CD4-positive, alpha-beta T cell (primary cell): ENCODE measurements around the gene CYP4F2. TPM values are rescaled to one million over a fixed set of nuclear protein-coding genes. Genes with fewer than 3 reads are reported as not detected.
A peak's percentile ranks its signal among the peaks of the same experiment; 100 is the strongest.
"Not testable (repeated sequence)": the region's sequence is repeated elsewhere in the genome, so short reads cannot be mapped to it uniquely, and the experiment has no call there.

ENCODE experiments used
- ATAC-seq: fragments of 200-7000 bp; cut with Tn5 transposase; one replicate; pipeline ENCODE4 v1.10.0; 2022; ENCODE audit warnings: mild to moderate bottlenecking; ENCODE audit not compliant: poor library complexity
- CTCF ChIA-PET: fragments of 350-600 bp; sonication (Branson Sonifier 250); formaldehyde crosslinking; loops from one replicate; lab custom pipeline; 2021; ENCODE audit warnings: antibody characterized with exemption, inconsistent platforms; lab: Charles Lee
- POLR2A ChIA-PET: fragments of 350-600 bp; sonication (Branson Sonifier 250); formaldehyde crosslinking; loops from one replicate; lab custom pipeline; 2021; ENCODE audit warnings: antibody characterized with exemption, inconsistent platforms; lab: Charles Lee
- DNase-seq, 14 experiments: peaks; one replicate each; pipeline ENCODE4 v3.0.0-alpha.2; 2013 to 2020; ENCODE audit warnings: mixed read lengths in 2 of 14
- H3K27ac ChIP-seq, 2 donors: one replicate each; pipeline versions ENCODE4 v1.5.1 to v1.7.0; 2013; ENCODE audit warnings: low read length in 2 of 2, low read depth in 1 of 2, mild to moderate bottlenecking in 1 of 2
- H3K27me3 ChIP-seq, 2 experiments: 1 replicate in 1 of 2; 2 replicates in 1 of 2; pipeline versions ENCODE4 v1.6.1 to v1.7.0; 2013; ENCODE audit warnings: low read length in 2 of 2, control low read depth in 1 of 2, mild to moderate bottlenecking in 1 of 2, moderate library complexity in 1 of 2; ENCODE audit not compliant: insufficient read depth in 2 of 2, control insufficient read depth in 1 of 2
- H3K36me3 ChIP-seq: one replicate; pipeline ENCODE4 v1.6.1; 2013; ENCODE audit warnings: low read length, control low read depth; ENCODE audit not compliant: insufficient read depth
- H3K4me1 ChIP-seq: one replicate; pipeline ENCODE4 v1.6.1; 2013; ENCODE audit warnings: low read length, control low read depth; ENCODE audit not compliant: insufficient read depth
- H3K4me3 ChIP-seq: one replicate; pipeline ENCODE4 v1.5.1; 2013; ENCODE audit warnings: mild to moderate bottlenecking, low read length, moderate library complexity
- H3K9me3 ChIP-seq, 2 experiments: 1 replicate in 1 of 2; 2 replicates in 1 of 2; pipeline versions ENCODE4 v1.6.1 to v1.7.0; 2013; ENCODE audit warnings: low read length in 2 of 2, mild to moderate bottlenecking in 2 of 2, control low read depth in 1 of 2, moderate library complexity in 1 of 2; ENCODE audit not compliant: control insufficient read depth in 1 of 2, insufficient read depth in 1 of 2
- H3K27ac Mint-ChIP-seq: one replicate; pipeline ENCODE4 v1.8.0; 2020; ENCODE audit warnings: mixed read lengths
- H3K27me3 Mint-ChIP-seq: one replicate; pipeline ENCODE4 v1.8.0; 2021; ENCODE audit warnings: mixed read lengths
- H3K36me3 Mint-ChIP-seq: one replicate; pipeline ENCODE4 v1.8.0; 2021; ENCODE audit warnings: low read depth, mixed read lengths
- H3K4me1 Mint-ChIP-seq: one replicate; pipeline ENCODE4 v1.8.0; 2021; ENCODE audit warnings: low read depth, mixed read lengths
- H3K4me3 Mint-ChIP-seq: one replicate; pipeline ENCODE4 v1.8.0; 2020; ENCODE audit warnings: mild to moderate bottlenecking, mixed read lengths
- H3K9me3 Mint-ChIP-seq: one replicate; pipeline ENCODE4 v1.8.0; 2020; ENCODE audit warnings: mixed read lengths
- CTCF ChIP-seq: fragments of 200-600 bp; IDR thresholded peaks from one replicate; pipeline ENCODE4 v1.8.0; 2022; ENCODE audit warnings: antibody characterized with exemption, mild to moderate bottlenecking
- intact Hi-C, 2 experiments: fragments of 100-400 bp; cut with DNase I in 1 of 2; cut with micrococcal nuclease in 1 of 2; formaldehyde crosslinking; loops; one replicate each; pipeline versions ENCODE4 v1.15.1 to v1.9.0; 2023 to 2025; cut with DNase I, micrococcal nuclease
- total RNA-seq, 174 experiments: library from RNA in 2 of 174; stranded (reverse) in 2 of 174; gene quantifications; one replicate each; pipeline ENCODE4 v1.2.3 and lab custom pipeline; 2021 to 2026

The CYP4F2 gene
- total RNA-seq, 2 experiments from 2014 or later, result not detected

GRCh38 chr19:15874821-15875474 is 22.9 kb downstream of the CYP4F2 start:
- no peak for DNase-seq
- no peak for ATAC-seq
- peaks cover 4% of the 10 kb centered on the region for H3K4me1 Mint-ChIP-seq
- intact Hi-C loops, result no loop called here
- Histone ChIP-seq H3K4me3 (no peak overlapping the region), H3K27ac (no peak overlapping the region), H3K9me3 (no peaks in the 10 kb centered on the region), H3K4me1 (peaks cover 12% of the 10 kb centered on the region), H3K36me3 (no peaks in the 10 kb centered on the region), H3K27me3 (peaks cover 8 to 9% of the 10 kb centered on the region in 2 experiments)
- peaks cover 31% of the 10 kb centered on the region for H3K27me3 Mint-ChIP-seq
- ChIA-PET CTCF (no interaction called here), POLR2A (interaction anchor here (1.7 kb wide), 1 partner anchor 38 kb away, joined by 3 read pairs; no protein-coding TSS in a partner anchor)
- no peak for TF ChIP-seq CTCF
- H3K9me3 Mint-ChIP-seq, result peaks cover 4% of the 10 kb centered on the region
- H3K4me3 Mint-ChIP-seq, result no peak overlapping the region
- H3K27ac Mint-ChIP-seq, result no peak overlapping the region
- H3K36me3 Mint-ChIP-seq, result no peaks in the 10 kb centered on the region

DNA sequence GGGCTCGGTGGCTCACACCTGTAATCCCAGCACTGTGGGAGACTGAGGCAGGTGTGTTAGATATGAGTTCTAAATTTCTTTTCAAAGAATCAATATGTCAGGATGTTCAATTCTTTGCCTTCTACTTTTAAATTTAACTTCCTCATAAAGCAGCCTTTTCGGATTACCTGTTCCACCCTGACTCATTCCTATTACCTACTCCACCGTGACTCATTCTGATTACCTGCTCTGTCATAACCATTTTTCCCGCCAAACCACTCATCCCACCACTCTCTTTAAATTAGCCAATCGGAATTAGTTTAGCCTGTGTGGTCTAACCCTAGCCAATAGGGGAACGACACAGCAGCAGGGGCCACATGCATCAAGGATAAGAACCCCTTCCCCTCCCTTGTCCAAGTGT is 24.1 kb downstream of the CYP4F2 start:
- H3K36me3 ChIP-seq, H3K27me3 ChIP-seq, H3K9me3 Mint-ChIP-seq, H3K36me3 Mint-ChIP-seq, DNase-seq, H3K4me3 Mint-ChIP-seq, CTCF ChIA-PET, POLR2A ChIA-PET, H3K9me3 ChIP-seq, H3K27ac ChIP-seq, H3K4me3 ChIP-seq, H3K4me1 Mint-ChIP-seq, intact Hi-C loops, ATAC-seq, H3K27ac Mint-ChIP-seq: not testable (repeated sequence)
- peaks cover 15% of the 10 kb centered on the region for H3K4me1 ChIP-seq
- H3K27me3 Mint-ChIP-seq, result peaks cover 31% of the 10 kb centered on the region

- DNase-seq (peak in 5 of 14 experiments; percentile 2 to 27 (median 23)), ATAC-seq (peak; percentile 32)
- no peak overlapping the region for H3K4me3 ChIP-seq
- ChIA-PET CTCF (no interaction called here), POLR2A (interaction anchor here (1.5 kb wide), 1 partner anchor 35 kb away, joined by 7 read pairs; no protein-coding TSS in a partner anchor)
- no peak for TF ChIP-seq CTCF
- peaks cover 0 to 6% of the 10 kb centered on the region in 2 experiments for H3K27me3 ChIP-seq
- intact Hi-C loops, result no loop called here
- H3K27ac ChIP-seq, result no peak overlapping the region
- peaks cover 4% of the 10 kb centered on the region for H3K4me1 Mint-ChIP-seq
- no peaks in the 10 kb centered on the region for H3K36me3 ChIP-seq
- peaks cover 4% of the 10 kb centered on the region for H3K9me3 Mint-ChIP-seq
- H3K27me3 Mint-ChIP-seq, result peaks cover 28% of the 10 kb centered on the region
- peaks cover 15% of the 10 kb centered on the region for H3K4me1 ChIP-seq
- peak overlapping the region; percentile 56 for H3K4me3 Mint-ChIP-seq
- H3K9me3 ChIP-seq, result no peaks in the 10 kb centered on the region
- no peaks in the 10 kb centered on the region for H3K36me3 Mint-ChIP-seq
- H3K27ac Mint-ChIP-seq, result no peak overlapping the region
These were observed 26.3 kb downstream of the CYP4F2 start for GRCh38 chr19:15871570-15871969.
